K562 (cell line): Measurements from ENCODE around the gene P2RX1. TPM values are rescaled to one million over a fixed set of nuclear protein-coding genes. Genes with fewer than 3 reads are reported as not detected.

ENCODE experiments used
- ETV5 ChIP-seq: sonication (generic); formaldehyde crosslinking; IDR thresholded peaks from 2 replicates; pipeline ENCODE4 v1.4.0; 2020; ENCODE audit warnings: low read depth, mild to moderate bottlenecking, missing genetic modification reagents
- HDAC2 ChIP-seq: fragments of 450-650 bp; IDR thresholded peaks from 2 replicates; pipeline ENCODE4 v1.6.1; 2016; ENCODE audit warnings: mild to moderate bottlenecking
- HMGN3 ChIP-seq: IDR thresholded peaks from 2 replicates; pipeline ENCODE4 v1.6.1; 2011; ENCODE audit warnings: borderline replicate concordance, low read depth, mild to moderate bottlenecking, mixed read lengths, low read length; ENCODE audit not compliant: insufficient read length; ENCODE audit errors: extremely low read depth
- TCFL5 ChIP-seq: fragments of 250-450 bp; sonication (Bioruptor Pico); conservative IDR thresholded peaks from 2 replicates; pipeline ENCODE4 v1.6.1; 2021; ENCODE audit warnings: mild to moderate bottlenecking, moderate library complexity, matching md5 sums
- ZC3H11A ChIP-seq: IDR thresholded peaks from 2 replicates; pipeline ENCODE4 v1.6.1; 2012; ENCODE audit warnings: low read depth, low read length, improper control_type of control experiment
- ZNF324 ChIP-seq: fragments of 250-450 bp; sonication (Bioruptor Pico); IDR thresholded peaks from 2 replicates; pipeline ENCODE4 v1.4.0; 2020; ENCODE audit warnings: mild to moderate bottlenecking
- ZNF583 ChIP-seq: fragments of 250-450 bp; sonication (Bioruptor Pico); IDR thresholded peaks from 2 replicates; pipeline ENCODE4 v1.4.0; 2020
- polyA plus RNA-seq, 8 experiments: library from polyadenylated mRNA; depleted of rRNA in 4 of 8; stranded (reverse) in 5 of 8; unstranded in 3 of 8; fragments of >200 nt; fragmentation: Nextera tagmentation in 2 of 8; fragmentation: Illumina TruSeq in 1 of 8; extraction: Ambion mirVana in 2 of 8; extraction: Trizol in 1 of 8; gene quantifications; 2 replicates each; pipeline versions ENCODE4 v1.2.1 to v1.2.3, GENCODE V29; 2011 to 2014; ENCODE audit warnings: inconsistent platforms in 1 of 8, missing spikeins in 1 of 8
- total RNA-seq, 7 experiments: library from RNA; depleted of rRNA in 6 of 7; stranded (reverse); fragments of >200 nt in 6 of 7; fragmentation: Illumina TruSeq in 2 of 7; extraction: Trizol in 2 of 7; gene quantifications; 2 replicates each; pipeline versions ENCODE4 v1.2.1 to v1.2.3, GENCODE V29; 2011 to 2021; ENCODE audit warnings: low replicate concordance in 1 of 7
- TF ChIP-seq, protein P1 (sequence below): fragments of 450-650 bp; IDR thresholded peaks from 2 replicates; pipeline ENCODE4 v1.6.1; 2016; ENCODE audit warnings: mild to moderate bottlenecking, moderate library complexity

Gene P2RX1
- total and polyA plus RNA-seq, 9 of the 15 experiments (the other 6 are each of a cell fraction or from before 2014, with no cell fraction given): 0.27 to 20.3 (median 10.3) TPM

- TF ChIP-seq, protein P1, sequence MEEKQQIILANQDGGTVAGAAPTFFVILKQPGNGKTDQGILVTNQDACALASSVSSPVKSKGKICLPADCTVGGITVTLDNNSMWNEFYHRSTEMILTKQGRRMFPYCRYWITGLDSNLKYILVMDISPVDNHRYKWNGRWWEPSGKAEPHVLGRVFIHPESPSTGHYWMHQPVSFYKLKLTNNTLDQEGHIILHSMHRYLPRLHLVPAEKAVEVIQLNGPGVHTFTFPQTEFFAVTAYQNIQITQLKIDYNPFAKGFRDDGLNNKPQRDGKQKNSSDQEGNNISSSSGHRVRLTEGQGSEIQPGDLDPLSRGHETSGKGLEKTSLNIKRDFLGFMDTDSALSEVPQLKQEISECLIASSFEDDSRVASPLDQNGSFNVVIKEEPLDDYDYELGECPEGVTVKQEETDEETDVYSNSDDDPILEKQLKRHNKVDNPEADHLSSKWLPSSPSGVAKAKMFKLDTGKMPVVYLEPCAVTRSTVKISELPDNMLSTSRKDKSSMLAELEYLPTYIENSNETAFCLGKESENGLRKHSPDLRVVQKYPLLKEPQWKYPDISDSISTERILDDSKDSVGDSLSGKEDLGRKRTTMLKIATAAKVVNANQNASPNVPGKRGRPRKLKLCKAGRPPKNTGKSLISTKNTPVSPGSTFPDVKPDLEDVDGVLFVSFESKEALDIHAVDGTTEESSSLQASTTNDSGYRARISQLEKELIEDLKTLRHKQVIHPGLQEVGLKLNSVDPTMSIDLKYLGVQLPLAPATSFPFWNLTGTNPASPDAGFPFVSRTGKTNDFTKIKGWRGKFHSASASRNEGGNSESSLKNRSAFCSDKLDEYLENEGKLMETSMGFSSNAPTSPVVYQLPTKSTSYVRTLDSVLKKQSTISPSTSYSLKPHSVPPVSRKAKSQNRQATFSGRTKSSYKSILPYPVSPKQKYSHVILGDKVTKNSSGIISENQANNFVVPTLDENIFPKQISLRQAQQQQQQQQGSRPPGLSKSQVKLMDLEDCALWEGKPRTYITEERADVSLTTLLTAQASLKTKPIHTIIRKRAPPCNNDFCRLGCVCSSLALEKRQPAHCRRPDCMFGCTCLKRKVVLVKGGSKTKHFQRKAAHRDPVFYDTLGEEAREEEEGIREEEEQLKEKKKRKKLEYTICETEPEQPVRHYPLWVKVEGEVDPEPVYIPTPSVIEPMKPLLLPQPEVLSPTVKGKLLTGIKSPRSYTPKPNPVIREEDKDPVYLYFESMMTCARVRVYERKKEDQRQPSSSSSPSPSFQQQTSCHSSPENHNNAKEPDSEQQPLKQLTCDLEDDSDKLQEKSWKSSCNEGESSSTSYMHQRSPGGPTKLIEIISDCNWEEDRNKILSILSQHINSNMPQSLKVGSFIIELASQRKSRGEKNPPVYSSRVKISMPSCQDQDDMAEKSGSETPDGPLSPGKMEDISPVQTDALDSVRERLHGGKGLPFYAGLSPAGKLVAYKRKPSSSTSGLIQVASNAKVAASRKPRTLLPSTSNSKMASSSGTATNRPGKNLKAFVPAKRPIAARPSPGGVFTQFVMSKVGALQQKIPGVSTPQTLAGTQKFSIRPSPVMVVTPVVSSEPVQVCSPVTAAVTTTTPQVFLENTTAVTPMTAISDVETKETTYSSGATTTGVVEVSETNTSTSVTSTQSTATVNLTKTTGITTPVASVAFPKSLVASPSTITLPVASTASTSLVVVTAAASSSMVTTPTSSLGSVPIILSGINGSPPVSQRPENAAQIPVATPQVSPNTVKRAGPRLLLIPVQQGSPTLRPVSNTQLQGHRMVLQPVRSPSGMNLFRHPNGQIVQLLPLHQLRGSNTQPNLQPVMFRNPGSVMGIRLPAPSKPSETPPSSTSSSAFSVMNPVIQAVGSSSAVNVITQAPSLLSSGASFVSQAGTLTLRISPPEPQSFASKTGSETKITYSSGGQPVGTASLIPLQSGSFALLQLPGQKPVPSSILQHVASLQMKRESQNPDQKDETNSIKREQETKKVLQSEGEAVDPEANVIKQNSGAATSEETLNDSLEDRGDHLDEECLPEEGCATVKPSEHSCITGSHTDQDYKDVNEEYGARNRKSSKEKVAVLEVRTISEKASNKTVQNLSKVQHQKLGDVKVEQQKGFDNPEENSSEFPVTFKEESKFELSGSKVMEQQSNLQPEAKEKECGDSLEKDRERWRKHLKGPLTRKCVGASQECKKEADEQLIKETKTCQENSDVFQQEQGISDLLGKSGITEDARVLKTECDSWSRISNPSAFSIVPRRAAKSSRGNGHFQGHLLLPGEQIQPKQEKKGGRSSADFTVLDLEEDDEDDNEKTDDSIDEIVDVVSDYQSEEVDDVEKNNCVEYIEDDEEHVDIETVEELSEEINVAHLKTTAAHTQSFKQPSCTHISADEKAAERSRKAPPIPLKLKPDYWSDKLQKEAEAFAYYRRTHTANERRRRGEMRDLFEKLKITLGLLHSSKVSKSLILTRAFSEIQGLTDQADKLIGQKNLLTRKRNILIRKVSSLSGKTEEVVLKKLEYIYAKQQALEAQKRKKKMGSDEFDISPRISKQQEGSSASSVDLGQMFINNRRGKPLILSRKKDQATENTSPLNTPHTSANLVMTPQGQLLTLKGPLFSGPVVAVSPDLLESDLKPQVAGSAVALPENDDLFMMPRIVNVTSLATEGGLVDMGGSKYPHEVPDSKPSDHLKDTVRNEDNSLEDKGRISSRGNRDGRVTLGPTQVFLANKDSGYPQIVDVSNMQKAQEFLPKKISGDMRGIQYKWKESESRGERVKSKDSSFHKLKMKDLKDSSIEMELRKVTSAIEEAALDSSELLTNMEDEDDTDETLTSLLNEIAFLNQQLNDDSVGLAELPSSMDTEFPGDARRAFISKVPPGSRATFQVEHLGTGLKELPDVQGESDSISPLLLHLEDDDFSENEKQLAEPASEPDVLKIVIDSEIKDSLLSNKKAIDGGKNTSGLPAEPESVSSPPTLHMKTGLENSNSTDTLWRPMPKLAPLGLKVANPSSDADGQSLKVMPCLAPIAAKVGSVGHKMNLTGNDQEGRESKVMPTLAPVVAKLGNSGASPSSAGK: peak; percentile 45; the same call in 1 of the 2 replicates
- no peak for TF ChIP-seq ZNF324
- TF ChIP-seq HDAC2: no peak
- TF ChIP-seq HMGN3: peak; percentile 42
- no peak for TF ChIP-seq ETV5 (CRISPR knock-in tag)
- no peak for TF ChIP-seq ZC3H11A
- no peak for TF ChIP-seq ZNF583 (CRISPR knock-in tag)
- no peak for TF ChIP-seq TCFL5 (CRISPR knock-in tag)
Observed at GRCh38 chr17:3892095-3892998, 23.9 kb downstream of the P2RX1 start (continued).
